A673 (cell line): ENCODE results near the gene CCHCR1. TPM values are rescaled to one million over a fixed set of nuclear protein-coding genes. Genes with fewer than 3 reads are reported as not detected.

Experiments
- BruUV-seq: library from RNA; stranded (reverse); fragments of 400-500 nt; replicated peaks from 2 replicates; lab custom pipeline; 2021; lab: Mats Ljungman, UMichigan
- CTCF ChIA-PET: fragments of 300-600 bp; sonication (Branson Sonifier 250); formaldehyde crosslinking; loops from one replicate; lab custom pipeline; 2022; ENCODE audit warnings: antibody characterized with exemption; lab: Charles Lee
- POLR2A ChIA-PET: fragments of 300-600 bp; sonication (Branson Sonifier 250); formaldehyde crosslinking; loops from one replicate; lab custom pipeline; 2022; ENCODE audit warnings: antibody characterized with exemption; ENCODE audit not compliant: low non-redundant PET; lab: Charles Lee
- DNase-seq: peaks from one replicate; pipeline ENCODE4 v3.0.0-alpha.2; 2015; ENCODE audit warnings: low spot score
- H3K27ac ChIP-seq: fragments of 200-600 bp; sonication (generic); 2 replicates; pipeline ENCODE4 v1.5.1; 2016; ENCODE audit warnings: mixed run types, low read depth, mild to moderate bottlenecking, mixed read lengths, antibody characterized with exemption, low read length; ENCODE audit not compliant: poor library complexity, severe bottlenecking
- H3K27me3 ChIP-seq: fragments of 200-600 bp; sonication (generic); replicated peaks from 2 replicates; pipeline ENCODE4 v1.6.1; 2017; ENCODE audit warnings: mixed run types, low read depth, mild to moderate bottlenecking, mixed read lengths, antibody characterized with exemption, low read length; ENCODE audit not compliant: insufficient read depth, poor library complexity
- H3K36me3 ChIP-seq: fragments of 200-600 bp; sonication (generic); 2 replicates; pipeline ENCODE4 v1.6.1; 2016; ENCODE audit warnings: mixed run types, mild to moderate bottlenecking, mixed read lengths, antibody characterized with exemption, low read length; ENCODE audit not compliant: insufficient read depth, poor library complexity, severe bottlenecking
- H3K4me1 ChIP-seq: fragments of 200-600 bp; sonication (generic); 2 replicates; pipeline ENCODE4 v1.6.1; 2017; ENCODE audit warnings: mixed run types, mild to moderate bottlenecking, mixed read lengths, antibody characterized with exemption, low read length; ENCODE audit not compliant: insufficient read depth, poor library complexity, severe bottlenecking
- H3K4me3 ChIP-seq: fragments of 200-600 bp; sonication (generic); 2 replicates; pipeline ENCODE4 v1.5.1; 2016; ENCODE audit warnings: low read depth, mixed run types, mild to moderate bottlenecking, mixed read lengths, low read length; ENCODE audit not compliant: poor library complexity, severe bottlenecking
- H3K9me3 ChIP-seq: fragments of 200-600 bp; sonication (generic); 2 replicates; pipeline ENCODE4 v1.6.1; 2016; ENCODE audit warnings: mixed run types, low read depth, mild to moderate bottlenecking, mixed read lengths, antibody characterized with exemption, low read length; ENCODE audit not compliant: poor library complexity, severe bottlenecking
- EZH2 ChIP-seq: fragments of 200-600 bp; sonication (generic); IDR thresholded peaks from 2 replicates; pipeline ENCODE4 v1.6.1; 2017; ENCODE audit warnings: borderline replicate concordance, low read depth, mild to moderate bottlenecking, mixed read lengths, antibody characterized with exemption, low read length; ENCODE audit not compliant: poor library complexity, severe bottlenecking
- intact Hi-C: fragments of 100-400 bp; cut with micrococcal nuclease; formaldehyde crosslinking; loops from one replicate; pipeline ENCODE4 v1.10.0; 2022; ENCODE audit not compliant: unreplicated experiment
- total RNA-seq: library from RNA; stranded (reverse); gene quantifications from 2 replicates; pipeline ENCODE4 v1.2.3, GENCODE V29; 2021
- TF ChIP-seq, protein P1 (sequence below): fragments of 300-800, 200-600 bp; sonication (generic); conservative IDR thresholded peaks from 2 replicates; pipeline ENCODE4 v1.5.1; 2017; ENCODE audit warnings: low read depth, mild to moderate bottlenecking, antibody characterized with exemption, low read length, moderate library complexity, mixed read lengths

Gene CCHCR1
- total RNA-seq, 1 experiment from 2014 or later = 51.7 TPM

DNA sequence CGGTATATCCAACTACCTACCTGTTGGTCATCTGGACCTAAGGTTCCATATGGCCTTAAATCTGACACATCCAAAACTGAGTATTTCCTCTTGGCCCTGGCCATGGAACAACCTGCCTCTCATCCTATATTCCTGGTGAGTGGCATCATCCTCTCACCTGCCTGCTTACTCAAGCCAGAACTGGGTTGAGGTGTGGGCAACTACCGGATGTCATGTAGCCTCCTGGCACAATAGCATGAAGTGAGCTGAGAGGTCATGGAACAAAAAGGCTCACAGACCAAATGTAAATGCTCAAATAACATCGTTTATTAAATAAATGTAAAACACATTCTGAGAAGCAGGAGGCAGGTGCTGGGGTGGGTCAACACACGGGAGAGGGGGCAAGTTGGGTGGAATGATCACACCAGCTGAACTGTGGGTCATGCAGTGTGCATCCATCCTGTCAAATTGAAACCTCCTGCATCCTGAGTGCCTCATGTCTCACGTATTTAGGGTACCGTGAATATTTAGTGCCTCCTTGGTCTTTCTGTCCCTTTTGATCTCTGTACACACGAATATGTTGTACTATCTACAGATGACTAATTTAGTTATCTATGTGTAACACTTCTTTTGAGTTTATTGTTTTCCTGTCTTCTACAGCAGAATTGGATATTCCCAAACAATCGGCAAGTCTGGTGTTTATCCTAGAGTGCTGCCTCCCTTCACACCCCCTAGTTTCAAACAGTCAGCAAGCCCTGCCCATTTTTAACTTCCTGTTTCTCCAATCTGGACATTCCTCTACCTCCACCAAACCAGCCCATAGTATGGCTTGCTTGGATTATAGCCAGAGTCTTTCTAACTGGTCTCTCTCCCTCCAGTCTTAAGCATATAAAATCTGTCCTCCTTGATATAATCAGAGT, 20.8 kb upstream of the CCHCR1 start:
- TF ChIP-seq, protein P1, sequence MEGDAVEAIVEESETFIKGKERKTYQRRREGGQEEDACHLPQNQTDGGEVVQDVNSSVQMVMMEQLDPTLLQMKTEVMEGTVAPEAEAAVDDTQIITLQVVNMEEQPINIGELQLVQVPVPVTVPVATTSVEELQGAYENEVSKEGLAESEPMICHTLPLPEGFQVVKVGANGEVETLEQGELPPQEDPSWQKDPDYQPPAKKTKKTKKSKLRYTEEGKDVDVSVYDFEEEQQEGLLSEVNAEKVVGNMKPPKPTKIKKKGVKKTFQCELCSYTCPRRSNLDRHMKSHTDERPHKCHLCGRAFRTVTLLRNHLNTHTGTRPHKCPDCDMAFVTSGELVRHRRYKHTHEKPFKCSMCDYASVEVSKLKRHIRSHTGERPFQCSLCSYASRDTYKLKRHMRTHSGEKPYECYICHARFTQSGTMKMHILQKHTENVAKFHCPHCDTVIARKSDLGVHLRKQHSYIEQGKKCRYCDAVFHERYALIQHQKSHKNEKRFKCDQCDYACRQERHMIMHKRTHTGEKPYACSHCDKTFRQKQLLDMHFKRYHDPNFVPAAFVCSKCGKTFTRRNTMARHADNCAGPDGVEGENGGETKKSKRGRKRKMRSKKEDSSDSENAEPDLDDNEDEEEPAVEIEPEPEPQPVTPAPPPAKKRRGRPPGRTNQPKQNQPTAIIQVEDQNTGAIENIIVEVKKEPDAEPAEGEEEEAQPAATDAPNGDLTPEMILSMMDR = no peak
- no peak for TF ChIP-seq EZH2
- no TSS peak for BruUV-seq
- Histone ChIP-seq H3K4me1 (no peaks in the 10 kb centered on the region), H3K4me3 (no peak overlapping the region), H3K27me3 (no peaks in the 10 kb centered on the region), H3K27ac (no peak overlapping the region), H3K9me3 (no peaks in the 10 kb centered on the region), H3K36me3 (no peaks in the 10 kb centered on the region)
- DNase-seq = no peak
- CTCF ChIA-PET = no interaction called here
- intact Hi-C loops = no loop called here
- POLR2A ChIA-PET = no interaction called here

DNA sequence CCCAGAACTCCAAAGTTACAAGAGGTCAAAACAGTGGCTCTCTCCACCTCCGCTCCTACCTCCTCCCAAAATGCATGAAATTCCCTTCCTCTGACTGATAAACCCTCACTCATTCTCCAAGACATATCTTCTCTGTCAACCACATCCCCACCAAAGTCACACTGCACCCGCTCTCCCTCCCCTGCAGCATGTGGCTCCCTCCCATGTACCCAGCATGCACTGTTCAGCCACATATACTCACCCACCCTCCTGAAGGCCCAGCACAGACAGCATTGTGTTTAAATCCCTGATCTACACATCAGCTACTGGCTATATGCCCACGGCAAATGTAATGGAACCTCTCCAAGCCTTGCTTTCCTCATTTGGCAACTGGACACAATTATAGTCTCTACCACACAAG, 18.4 kb upstream of the CCHCR1 start:
- ChIA-PET POLR2A (no interaction called here), CTCF (no interaction called here)
- no TSS peak for BruUV-seq

DNA sequence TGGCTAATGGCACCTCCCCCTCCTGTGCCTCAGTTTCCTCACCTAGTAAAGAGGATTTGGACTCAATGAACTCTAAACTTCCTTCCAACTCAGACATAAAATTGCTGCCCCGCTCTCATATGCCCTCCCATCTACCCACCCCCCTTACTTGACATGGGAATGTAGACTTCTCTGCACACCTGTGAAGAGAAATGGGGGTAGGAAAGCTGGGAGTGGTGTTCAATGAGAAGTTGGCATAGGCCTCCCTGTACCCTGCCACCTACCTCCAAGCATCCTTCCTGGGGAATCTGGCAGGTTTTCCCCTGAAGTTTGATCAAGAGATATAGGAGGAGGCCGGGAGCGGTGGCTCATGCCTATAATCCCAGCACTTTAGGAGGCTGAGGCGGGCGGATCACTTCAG, 16.8 kb upstream of the CCHCR1 start:
- no peak overlapping the region for H3K4me3 ChIP-seq
- H3K4me1 ChIP-seq = no peaks in the 10 kb centered on the region
- ChIA-PET CTCF (no interaction called here), POLR2A (no interaction called here)
- no peaks in the 10 kb centered on the region for H3K27me3 ChIP-seq
- H3K27ac ChIP-seq = no peak overlapping the region
- no peaks in the 10 kb centered on the region for H3K9me3 ChIP-seq
- no TSS peak for BruUV-seq
- intact Hi-C loops = no loop called here
- TF ChIP-seq, protein P1 = no peak
- no peak for TF ChIP-seq EZH2
- H3K36me3 ChIP-seq = no peaks in the 10 kb centered on the region
- no peak for DNase-seq

More for the DNA sequence above, 18.4 kb upstream of the CCHCR1 start:
- no peaks in the 10 kb centered on the region for H3K27me3 ChIP-seq
- no peak for DNase-seq
- no peaks in the 10 kb centered on the region for H3K9me3 ChIP-seq
- no peaks in the 10 kb centered on the region for H3K4me1 ChIP-seq
- H3K27ac ChIP-seq = no peak overlapping the region
- TF ChIP-seq, protein P1 = no peak
- no peak for TF ChIP-seq EZH2
- intact Hi-C loops = no loop called here
- no peaks in the 10 kb centered on the region for H3K36me3 ChIP-seq
- H3K4me3 ChIP-seq = no peak overlapping the region
